A673 (cell line): ENCODE results near the gene SPATA21. TPM values are rescaled to one million over a fixed set of nuclear protein-coding genes. Genes with fewer than 3 reads are reported as not detected.
A peak's percentile ranks its signal among the peaks of the same experiment; 100 is the strongest.

Experiments used
- BruUV-seq: library from RNA; stranded (reverse); fragments of 400-500 nt; replicated peaks from 2 replicates; lab custom pipeline; 2021; lab: Mats Ljungman, UMichigan
- CTCF ChIA-PET: fragments of 300-600 bp; sonication (Branson Sonifier 250); formaldehyde crosslinking; loops from one replicate; lab custom pipeline; 2022; ENCODE audit warnings: antibody characterized with exemption; lab: Charles Lee
- POLR2A ChIA-PET: fragments of 300-600 bp; sonication (Branson Sonifier 250); formaldehyde crosslinking; loops from one replicate; lab custom pipeline; 2022; ENCODE audit warnings: antibody characterized with exemption; ENCODE audit not compliant: low non-redundant PET; lab: Charles Lee
- DNase-seq: peaks from one replicate; pipeline ENCODE4 v3.0.0-alpha.2; 2015; ENCODE audit warnings: low spot score
- H3K27ac ChIP-seq: fragments of 200-600 bp; sonication (generic); 2 replicates; pipeline ENCODE4 v1.5.1; 2016; ENCODE audit warnings: mixed run types, low read depth, mild to moderate bottlenecking, mixed read lengths, antibody characterized with exemption, low read length; ENCODE audit not compliant: poor library complexity, severe bottlenecking
- H3K27me3 ChIP-seq: fragments of 200-600 bp; sonication (generic); replicated peaks from 2 replicates; pipeline ENCODE4 v1.6.1; 2017; ENCODE audit warnings: mixed run types, low read depth, mild to moderate bottlenecking, mixed read lengths, antibody characterized with exemption, low read length; ENCODE audit not compliant: insufficient read depth, poor library complexity
- H3K36me3 ChIP-seq: fragments of 200-600 bp; sonication (generic); 2 replicates; pipeline ENCODE4 v1.6.1; 2016; ENCODE audit warnings: mixed run types, mild to moderate bottlenecking, mixed read lengths, antibody characterized with exemption, low read length; ENCODE audit not compliant: insufficient read depth, poor library complexity, severe bottlenecking
- H3K4me1 ChIP-seq: fragments of 200-600 bp; sonication (generic); 2 replicates; pipeline ENCODE4 v1.6.1; 2017; ENCODE audit warnings: mixed run types, mild to moderate bottlenecking, mixed read lengths, antibody characterized with exemption, low read length; ENCODE audit not compliant: insufficient read depth, poor library complexity, severe bottlenecking
- H3K4me3 ChIP-seq: fragments of 200-600 bp; sonication (generic); 2 replicates; pipeline ENCODE4 v1.5.1; 2016; ENCODE audit warnings: low read depth, mixed run types, mild to moderate bottlenecking, mixed read lengths, low read length; ENCODE audit not compliant: poor library complexity, severe bottlenecking
- H3K9me3 ChIP-seq: fragments of 200-600 bp; sonication (generic); 2 replicates; pipeline ENCODE4 v1.6.1; 2016; ENCODE audit warnings: mixed run types, low read depth, mild to moderate bottlenecking, mixed read lengths, antibody characterized with exemption, low read length; ENCODE audit not compliant: poor library complexity, severe bottlenecking
- CTCF ChIP-seq: fragments of 300-800, 200-600 bp; sonication (generic); conservative IDR thresholded peaks from 2 replicates; pipeline ENCODE4 v1.5.1; 2017; ENCODE audit warnings: low read depth, mild to moderate bottlenecking, antibody characterized with exemption, low read length, moderate library complexity, mixed read lengths
- EZH2 ChIP-seq: fragments of 200-600 bp; sonication (generic); IDR thresholded peaks from 2 replicates; pipeline ENCODE4 v1.6.1; 2017; ENCODE audit warnings: borderline replicate concordance, low read depth, mild to moderate bottlenecking, mixed read lengths, antibody characterized with exemption, low read length; ENCODE audit not compliant: poor library complexity, severe bottlenecking
- intact Hi-C: fragments of 100-400 bp; cut with micrococcal nuclease; formaldehyde crosslinking; loops from one replicate; pipeline ENCODE4 v1.10.0; 2022; ENCODE audit not compliant: unreplicated experiment
- total RNA-seq: library from RNA; stranded (reverse); gene quantifications from 2 replicates; pipeline ENCODE4 v1.2.3, GENCODE V29; 2021

SPATA21 gene
- total RNA-seq, 1 experiment from 2014 or later = not detected

- no TSS peak for BruUV-seq
- no peak for DNase-seq
- Histone ChIP-seq H3K36me3 (peaks cover 34% of the 10 kb centered on the region), H3K27ac (no peak overlapping the region), H3K27me3 (no peaks in the 10 kb centered on the region), H3K4me1 (no peaks in the 10 kb centered on the region), H3K9me3 (no peaks in the 10 kb centered on the region), H3K4me3 (no peak overlapping the region)
- ChIA-PET CTCF (no interaction called here), POLR2A (no interaction called here)
- TF ChIP-seq CTCF = no peak
- TF ChIP-seq EZH2 = no peak
- intact Hi-C loops = no loop called here
Measured at GRCh38 chr1:16394977-16395376, 42.2 kb downstream of the SPATA21 start.

GRCh38 chr1:16393570-16394521 is 43.4 kb downstream of the SPATA21 start:
- TF ChIP-seq EZH2 (no peak), CTCF (0 out of 2 replicates have a peak, but pooled peaks have one; percentile 13)
- BruUV-seq = no TSS peak
- H3K4me3 ChIP-seq = no peak overlapping the region
- H3K9me3 ChIP-seq = no peaks in the 10 kb centered on the region
- POLR2A ChIA-PET = interaction anchor here (0.6 kb wide), 1 partner anchor 11 kb away, joined by 3 read pairs; no protein-coding TSS in a partner anchor
- H3K27me3 ChIP-seq = no peaks in the 10 kb centered on the region
- H3K36me3 ChIP-seq = peaks cover 28% of the 10 kb centered on the region
- no peak for DNase-seq
- no peaks in the 10 kb centered on the region for H3K4me1 ChIP-seq
- intact Hi-C loops = no loop called here
- CTCF ChIA-PET = no interaction called here
- H3K27ac ChIP-seq = no peak overlapping the region

- POLR2A ChIA-PET = interaction anchor here (0.6 kb wide), 1 partner anchor 10 kb away, joined by 3 read pairs; no protein-coding TSS in a partner anchor
Measured at GRCh38 chr1:16392740-16393569, 44.3 kb downstream of the SPATA21 start.

More at GRCh38 chr1:16392740-16393569, 44.3 kb downstream of the SPATA21 start:
- no peaks in the 10 kb centered on the region for H3K9me3 ChIP-seq
- H3K36me3 ChIP-seq = peaks cover 28% of the 10 kb centered on the region
- CTCF ChIA-PET = no interaction called here
- no peaks in the 10 kb centered on the region for H3K27me3 ChIP-seq
- intact Hi-C loops = no loop called here
- peak overlapping the region; percentile 23 for H3K27ac ChIP-seq
- no peak for DNase-seq
- H3K4me1 ChIP-seq = no peaks in the 10 kb centered on the region
- TF ChIP-seq EZH2 = no peak
- TF ChIP-seq CTCF = no peak
- H3K4me3 ChIP-seq = no peak overlapping the region
- no TSS peak for BruUV-seq
